IPS-20b (cell line): ENCODE results near the gene HNRNPUL1.

ENCODE experiments used
- H3K27ac ChIP-seq: one replicate; pipeline ENCODE4 v1.5.1; 2013; ENCODE audit warnings: low read length
- H3K27me3 ChIP-seq: 2 replicates; pipeline ENCODE4 v1.6.1; 2013; ENCODE audit warnings: mild to moderate bottlenecking, low read length, inconsistent platforms; ENCODE audit not compliant: insufficient read depth
- H3K36me3 ChIP-seq: 2 replicates; pipeline ENCODE4 v1.6.1; 2013; ENCODE audit warnings: low read depth, mild to moderate bottlenecking, inconsistent platforms, low read length, moderate library complexity; ENCODE audit not compliant: insufficient read depth
- H3K4me1 ChIP-seq: 2 replicates; pipeline ENCODE4 v1.6.1; 2013; ENCODE audit warnings: mild to moderate bottlenecking, control low read depth, inconsistent platforms, low read length, moderate library complexity; ENCODE audit not compliant: insufficient read depth
- H3K4me3 ChIP-seq: 2 replicates; pipeline ENCODE4 v1.5.1; 2013; ENCODE audit warnings: mild to moderate bottlenecking, low read length, inconsistent platforms
- H3K9ac ChIP-seq: 2 replicates; pipeline ENCODE4 v1.6.1; 2013; ENCODE audit warnings: low read depth, mild to moderate bottlenecking, inconsistent platforms, low read length, moderate library complexity
- H3K9me3 ChIP-seq: 2 replicates; pipeline ENCODE4 v1.6.1; 2013; ENCODE audit warnings: mild to moderate bottlenecking, low read depth, low read length, inconsistent platforms; ENCODE audit not compliant: insufficient read depth

HNRNPUL1 gene

GRCh38 chr19:41239363-41239762 is 24.8 kb upstream of the HNRNPUL1 start:
- no peaks in the 10 kb centered on the region for H3K27me3 ChIP-seq
- no peak overlapping the region for H3K27ac ChIP-seq
- H3K4me1 ChIP-seq: no peaks in the 10 kb centered on the region
- H3K9me3 ChIP-seq: no peaks in the 10 kb centered on the region
- H3K4me3 ChIP-seq: no peak overlapping the region
- H3K9ac ChIP-seq: no peak overlapping the region
- H3K36me3 ChIP-seq: peaks cover 34% of the 10 kb centered on the region

DNA sequence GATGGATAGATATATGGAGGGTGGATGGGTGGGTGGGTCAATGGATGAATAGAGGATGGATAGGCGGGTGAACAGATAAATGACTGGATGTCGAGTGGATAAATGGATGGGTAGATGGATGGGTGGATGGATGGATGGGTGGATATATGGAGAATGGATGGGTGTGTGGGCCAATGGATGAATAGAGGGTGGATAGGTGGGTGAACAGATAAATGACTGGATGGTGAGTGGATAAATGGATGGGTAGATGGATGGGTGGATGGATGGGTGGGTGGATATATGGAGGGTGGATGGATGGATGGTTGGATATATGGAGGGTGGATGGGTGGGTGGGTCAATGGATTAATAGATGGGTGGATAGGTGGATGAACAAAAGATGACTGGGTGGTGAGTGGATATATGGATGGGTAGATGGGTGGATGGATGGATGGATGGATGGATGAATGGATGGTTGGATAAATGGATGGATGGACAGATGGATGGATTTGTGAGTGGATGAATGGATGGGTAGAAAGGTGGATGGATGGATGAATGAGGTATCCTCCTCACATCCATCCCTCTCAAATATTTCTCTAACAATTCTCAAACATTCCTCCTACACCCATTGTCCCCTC is 24.1 kb upstream of the HNRNPUL1 start:
- Histone ChIP-seq H3K36me3 (peaks cover 41% of the 10 kb centered on the region), H3K4me1 (no peaks in the 10 kb centered on the region), H3K9ac (no peak overlapping the region), H3K9me3 (no peaks in the 10 kb centered on the region), H3K27me3 (no peaks in the 10 kb centered on the region), H3K4me3 (no peak overlapping the region), H3K27ac (no peak overlapping the region)

DNA sequence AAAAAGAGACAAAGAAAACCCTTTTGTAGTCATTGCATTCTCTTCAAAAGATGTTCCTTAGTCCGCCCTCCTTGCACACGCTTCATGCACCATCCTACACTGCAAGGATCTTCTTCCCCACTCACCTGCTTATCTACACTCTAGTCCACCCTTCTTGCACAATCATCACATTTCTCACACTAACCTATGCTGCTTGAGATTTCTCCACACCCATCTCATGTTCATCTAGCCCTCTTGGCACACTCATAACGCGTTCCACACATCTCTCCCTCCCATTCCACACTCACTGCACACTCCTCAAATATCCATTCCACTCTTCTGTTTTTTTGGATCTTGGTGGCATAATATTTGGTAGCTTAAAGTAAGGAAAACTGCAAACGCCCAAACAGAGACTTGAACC is 22.3 kb upstream of the HNRNPUL1 start:
- Histone ChIP-seq H3K9me3 (no peaks in the 10 kb centered on the region), H3K27me3 (no peaks in the 10 kb centered on the region), H3K9ac (no peak overlapping the region), H3K27ac (no peak overlapping the region), H3K4me1 (no peaks in the 10 kb centered on the region), H3K4me3 (no peak overlapping the region), H3K36me3 (peaks cover 49% of the 10 kb centered on the region)

- no peaks in the 10 kb centered on the region for H3K27me3 ChIP-seq
Observed at GRCh38 chr19:41244117-41244516, 20.1 kb upstream of the HNRNPUL1 start.

DNA sequence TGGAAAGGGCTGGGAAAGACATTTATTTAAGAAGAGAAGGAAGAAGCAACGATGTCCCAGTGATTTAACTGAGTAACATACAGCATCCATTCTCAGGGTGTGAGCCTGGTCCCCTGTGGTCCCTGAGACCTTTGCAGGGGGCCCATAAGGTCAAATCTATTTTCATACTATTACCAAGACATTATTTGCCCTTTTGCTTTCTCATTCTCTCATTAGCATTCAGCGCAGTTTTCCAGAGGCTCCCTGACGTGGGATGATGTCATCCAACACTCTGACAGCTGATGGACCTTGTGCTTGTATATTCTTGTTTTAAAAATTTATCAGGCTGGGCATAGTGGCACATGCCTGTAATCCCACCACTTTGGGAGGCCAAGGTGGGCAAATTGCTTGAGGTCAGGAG is 18.3 kb upstream of the HNRNPUL1 start:
- H3K27me3 ChIP-seq: no peaks in the 10 kb centered on the region
- H3K9me3 ChIP-seq: no peaks in the 10 kb centered on the region
- H3K36me3 ChIP-seq: peaks cover 56% of the 10 kb centered on the region
- H3K9ac ChIP-seq: no peak overlapping the region
- H3K4me1 ChIP-seq: no peaks in the 10 kb centered on the region
- H3K27ac ChIP-seq: no peak overlapping the region
- no peak overlapping the region for H3K4me3 ChIP-seq

More at GRCh38 chr19:41244117-41244516, 20.1 kb upstream of the HNRNPUL1 start:
- H3K36me3 ChIP-seq: peaks cover 61% of the 10 kb centered on the region
- no peaks in the 10 kb centered on the region for H3K4me1 ChIP-seq
- H3K9me3 ChIP-seq: no peaks in the 10 kb centered on the region
- H3K4me3 ChIP-seq: no peak overlapping the region
- H3K9ac ChIP-seq: no peak overlapping the region
- no peak overlapping the region for H3K27ac ChIP-seq

- H3K27ac ChIP-seq: no peak overlapping the region
- no peak overlapping the region for H3K9ac ChIP-seq
- H3K9me3 ChIP-seq: no peaks in the 10 kb centered on the region
- no peaks in the 10 kb centered on the region for H3K27me3 ChIP-seq
- H3K4me3 ChIP-seq: no peak overlapping the region
- H3K36me3 ChIP-seq: peaks cover 59% of the 10 kb centered on the region
- H3K4me1 ChIP-seq: no peaks in the 10 kb centered on the region
Observed at GRCh38 chr19:41248895-41249294, 15.3 kb upstream of the HNRNPUL1 start.

GRCh38 chr19:41249707-41250423 is 14.3 kb upstream of the HNRNPUL1 start:
- Histone ChIP-seq H3K4me1 (no peaks in the 10 kb centered on the region), H3K4me3 (no peak overlapping the region), H3K9me3 (no peaks in the 10 kb centered on the region), H3K27me3 (no peaks in the 10 kb centered on the region), H3K9ac (no peak overlapping the region), H3K36me3 (peaks cover 57% of the 10 kb centered on the region), H3K27ac (no peak overlapping the region)

DNA sequence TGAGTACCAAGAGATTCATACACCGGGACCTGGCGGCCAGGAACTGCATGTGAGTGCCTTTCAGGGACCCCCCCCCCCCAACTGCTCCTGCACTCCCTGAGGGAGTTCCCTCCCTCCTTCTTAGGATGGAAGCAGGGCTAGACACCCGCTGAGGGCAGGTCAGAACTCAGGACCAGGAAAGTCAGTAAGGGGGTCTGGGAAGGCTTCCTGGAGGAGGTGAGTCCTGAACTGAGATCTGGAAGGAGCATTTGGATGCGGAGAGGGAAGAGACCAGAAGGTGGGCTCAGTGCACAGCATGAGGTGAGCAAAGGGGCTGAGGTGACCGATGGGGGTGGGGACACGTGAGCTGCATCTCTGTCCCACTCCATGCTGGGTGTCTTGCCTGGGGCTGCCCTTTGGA is 10.5 kb upstream of the HNRNPUL1 start:
- no peak overlapping the region for H3K4me3 ChIP-seq
- no peak overlapping the region for H3K27ac ChIP-seq
- no peak overlapping the region for H3K9ac ChIP-seq
- H3K27me3 ChIP-seq: no peaks in the 10 kb centered on the region
- peaks cover 62% of the 10 kb centered on the region for H3K36me3 ChIP-seq
- no peaks in the 10 kb centered on the region for H3K9me3 ChIP-seq
- H3K4me1 ChIP-seq: no peaks in the 10 kb centered on the region

DNA sequence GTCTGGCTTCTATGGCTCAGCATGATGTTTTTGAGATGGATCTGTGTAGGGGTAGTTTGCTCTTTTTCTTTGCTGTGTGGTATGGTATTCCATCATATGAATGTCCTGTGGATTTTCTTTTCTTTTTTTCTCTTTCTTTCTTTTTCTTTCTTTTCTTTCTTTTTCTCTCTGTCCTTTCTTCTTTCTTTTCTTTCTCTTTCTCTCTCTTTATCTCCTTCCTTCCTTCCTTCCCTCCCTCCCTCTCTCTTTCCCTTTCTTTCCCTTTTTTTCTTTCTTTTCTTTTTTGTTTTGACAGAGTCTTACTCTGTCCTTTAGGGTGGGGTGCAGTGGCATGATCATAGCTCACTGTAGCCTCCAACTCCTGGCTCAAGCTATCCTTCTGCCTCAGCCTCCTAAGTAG is 9.0 kb upstream of the HNRNPUL1 start:
- H3K9me3 ChIP-seq: no peaks in the 10 kb centered on the region
- H3K27ac ChIP-seq: no peak overlapping the region
- H3K27me3 ChIP-seq: no peaks in the 10 kb centered on the region
- H3K4me3 ChIP-seq: no peak overlapping the region
- H3K9ac ChIP-seq: no peak overlapping the region; the same call in 1 of the 2 replicates
- H3K4me1 ChIP-seq: no peaks in the 10 kb centered on the region
- peaks cover 67% of the 10 kb centered on the region for H3K36me3 ChIP-seq

DNA sequence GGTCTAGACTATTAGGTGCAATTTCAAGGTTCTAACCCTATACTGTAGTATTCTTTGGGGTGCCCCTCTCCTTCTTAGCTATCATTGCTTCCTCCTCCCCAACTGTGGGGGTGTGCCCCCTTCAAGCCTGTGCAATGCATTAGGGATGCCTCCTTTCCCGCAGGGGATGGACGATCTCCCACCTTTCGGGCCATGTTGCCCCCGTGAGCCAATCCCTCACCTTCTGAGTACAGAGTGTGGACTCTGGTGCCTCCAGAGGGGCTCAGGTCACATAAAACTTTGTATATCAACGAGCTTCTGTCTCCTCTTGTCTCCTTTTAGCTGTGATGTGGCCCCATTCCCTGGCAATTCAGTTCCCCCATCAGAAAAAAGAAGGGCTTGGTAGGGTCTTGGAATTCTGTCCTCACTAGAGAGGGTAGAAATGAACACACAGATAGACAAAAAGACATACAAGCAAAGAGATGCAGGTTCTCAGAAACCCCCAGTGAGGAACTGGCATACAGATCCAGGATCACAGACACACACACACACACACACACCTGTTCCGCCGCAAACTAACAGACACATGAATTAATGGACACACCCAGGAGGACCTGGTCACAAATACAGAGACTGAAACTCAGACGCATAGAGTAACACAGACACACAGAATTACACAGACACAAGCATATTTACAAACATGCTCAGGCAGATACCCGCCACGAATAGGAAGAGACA is 2.5 kb upstream of the HNRNPUL1 start:
- no peaks in the 10 kb centered on the region for H3K27me3 ChIP-seq
- H3K36me3 ChIP-seq: peaks cover 33% of the 10 kb centered on the region
- H3K9ac ChIP-seq: peak overlapping the region; percentile 20; the same call in 1 of the 2 replicates
- H3K27ac ChIP-seq: no peak overlapping the region
- H3K4me3 ChIP-seq: peak overlapping the region; percentile 99
- H3K4me1 ChIP-seq: 0 out of 2 replicates have a peak, but pooled peaks cover 3% of the 10 kb centered on the region
- H3K9me3 ChIP-seq: no peaks in the 10 kb centered on the region

DNA sequence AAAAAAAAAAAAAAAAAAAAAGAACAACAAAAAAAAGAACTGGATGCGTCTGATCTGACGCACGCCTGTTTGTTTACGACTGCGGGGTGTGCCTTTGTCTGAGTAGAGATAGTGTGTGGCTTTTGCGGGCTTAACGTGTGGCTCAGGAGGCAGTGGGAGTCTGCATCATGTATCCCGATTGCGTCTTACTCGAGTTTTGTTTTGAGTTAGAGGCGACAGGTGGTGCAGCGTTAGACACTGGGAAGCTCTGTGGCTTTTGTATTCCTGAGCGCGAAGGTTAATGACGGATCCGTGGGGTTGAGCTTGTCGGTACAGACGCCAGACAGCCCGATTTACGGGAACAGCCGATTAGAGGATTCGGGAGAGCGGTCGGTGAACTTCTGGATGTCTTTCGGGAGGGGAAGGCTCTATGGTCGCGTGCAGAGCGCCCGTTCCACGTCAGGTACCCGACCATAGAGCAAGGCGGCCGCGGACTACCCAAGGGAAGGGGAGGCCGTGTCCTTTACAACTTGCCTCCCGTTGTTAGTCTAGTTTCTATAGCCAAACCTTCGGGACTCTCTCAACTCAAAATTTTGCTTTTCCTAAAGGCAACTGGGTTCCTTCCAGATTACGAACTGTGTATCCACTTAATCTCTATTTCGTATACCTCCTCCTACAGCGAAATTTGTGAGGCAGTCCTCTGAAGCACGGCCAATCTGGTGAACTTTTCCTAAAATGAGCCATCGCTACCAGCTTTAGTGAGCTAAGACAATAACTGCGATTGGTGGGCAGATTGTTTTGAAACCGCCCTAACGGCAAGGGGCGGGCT is 926 bp upstream of the HNRNPUL1 start:
- Histone ChIP-seq H3K27ac (peak overlapping the region; percentile 62), H3K9ac (peak overlapping the region; percentile 99), H3K4me1 (0 out of 2 replicates have a peak, but pooled peaks cover 3% of the 10 kb centered on the region), H3K27me3 (no peaks in the 10 kb centered on the region), H3K9me3 (no peaks in the 10 kb centered on the region), H3K4me3 (peak overlapping the region; percentile 99), H3K36me3 (peaks cover 36% of the 10 kb centered on the region)
